Astrocyte (in vitro differentiated cells and primary cell): Measurements from ENCODE around the gene RAB6A. TPM values are rescaled to one million over a fixed set of nuclear protein-coding genes. Genes with fewer than 3 reads are reported as not detected.

Experiments
- DNase-seq: peaks from one replicate; pipeline ENCODE4 v3.0.0-alpha.2; 2010; ENCODE audit warnings: low read depth
- FAIRE-seq: peaks from 2 replicates; lab custom pipeline; 2011; peaks lifted over from hg19 to GRCh38; lab: Jason Lieb, UNC
- H2AFZ ChIP-seq: 2 replicates; pipeline ENCODE4 v1.6.0; 2012; ENCODE audit warnings: low read depth, low read length, inconsistent platforms
- H3K27ac ChIP-seq: 2 replicates; pipeline ENCODE4 v1.5.1; 2011; ENCODE audit warnings: low read depth, low read length, inconsistent platforms
- H3K27me3 ChIP-seq: 2 replicates; pipeline ENCODE4 v1.6.0; 2011; ENCODE audit warnings: low read length, inconsistent platforms; ENCODE audit not compliant: insufficient read depth
- H3K36me3 ChIP-seq: 2 replicates; pipeline ENCODE4 v1.5.1; 2011; ENCODE audit warnings: low read length, inconsistent platforms; ENCODE audit not compliant: insufficient read depth
- H3K4me1 ChIP-seq: 2 replicates; pipeline ENCODE4 v1.5.1; 2011; ENCODE audit warnings: low read length, inconsistent platforms; ENCODE audit not compliant: insufficient read depth
- H3K4me2 ChIP-seq: 2 replicates; pipeline ENCODE4 v1.6.0; 2012; ENCODE audit warnings: low read length, inconsistent platforms
- H3K4me3 ChIP-seq: 2 replicates; pipeline ENCODE4 v1.5.1; 2011; ENCODE audit warnings: low read depth, mild to moderate bottlenecking, low read length, inconsistent platforms; ENCODE audit not compliant: insufficient read depth
- H3K79me2 ChIP-seq: 2 replicates; pipeline ENCODE4 v1.6.0; 2012; ENCODE audit warnings: mild to moderate bottlenecking, low read length, inconsistent platforms; ENCODE audit not compliant: insufficient read depth
- H3K9ac ChIP-seq: 2 replicates; pipeline ENCODE4 v1.6.0; 2012; ENCODE audit warnings: mild to moderate bottlenecking, low read length, inconsistent platforms
- H3K9me3 ChIP-seq: 2 replicates; pipeline ENCODE4 v1.5.1; 2012; ENCODE audit warnings: low read depth, mild to moderate bottlenecking, low read length, inconsistent platforms; ENCODE audit not compliant: insufficient read depth
- H4K20me1 ChIP-seq: 2 replicates; pipeline ENCODE4 v1.6.0; 2012; ENCODE audit warnings: low read length, inconsistent platforms; ENCODE audit not compliant: insufficient read depth
- H3K27ac Mint-ChIP-seq: one replicate; pipeline ENCODE4 v1.8.0; 2021; ENCODE audit warnings: mild to moderate bottlenecking, mixed read lengths; ENCODE audit not compliant: unreplicated experiment
- H3K27me3 Mint-ChIP-seq: one replicate; pipeline ENCODE4 v1.8.0; 2021; ENCODE audit warnings: low read depth, mixed read lengths; ENCODE audit not compliant: unreplicated experiment
- H3K36me3 Mint-ChIP-seq: one replicate; pipeline ENCODE4 v1.8.0; 2021; ENCODE audit warnings: low read depth, mixed read lengths; ENCODE audit not compliant: unreplicated experiment
- H3K4me1 Mint-ChIP-seq: one replicate; pipeline ENCODE4 v1.8.0; 2021; ENCODE audit warnings: low read depth, mixed read lengths; ENCODE audit not compliant: unreplicated experiment
- H3K4me3 Mint-ChIP-seq: one replicate; pipeline ENCODE4 v1.8.0; 2021; ENCODE audit warnings: mild to moderate bottlenecking, moderate library complexity, mixed read lengths; ENCODE audit not compliant: unreplicated experiment
- H3K9me3 Mint-ChIP-seq: one replicate; pipeline ENCODE4 v1.8.0; 2021; ENCODE audit warnings: mild to moderate bottlenecking, mixed read lengths; ENCODE audit not compliant: unreplicated experiment
- CTCF ChIP-seq: IDR thresholded peaks from 2 replicates; pipeline ENCODE4 v1.5.1; 2011; ENCODE audit warnings: low read depth, mild to moderate bottlenecking, inconsistent platforms, low read length, moderate library complexity; ENCODE audit not compliant: insufficient read depth
- EZH2 ChIP-seq: IDR thresholded peaks from 2 replicates; pipeline ENCODE4 v1.6.1; 2012; ENCODE audit warnings: mild to moderate bottlenecking, low read length, inconsistent platforms; ENCODE audit not compliant: insufficient read depth
- total RNA-seq: library from RNA; stranded (reverse); gene quantifications from 2 replicates; pipeline ENCODE4 v1.2.1, GENCODE V29; 2021

Gene RAB6A
- total RNA-seq, 1 donor from 2014 or later, result 185 TPM

- DNase-seq, result no peak
- Histone ChIP-seq H3K27me3 (peaks cover 7% of the 10 kb centered on the region), H3K4me3 (peak overlapping the region; percentile 0), H3K9me3 (no peaks in the 10 kb centered on the region), H3K4me1 (no peaks in the 10 kb centered on the region), H4K20me1 (no peaks in the 10 kb centered on the region), H3K79me2 (no peaks in the 10 kb centered on the region), H3K4me2 (peak overlapping the region; percentile 41), H2AFZ (peak overlapping the region; percentile 26), H3K9ac (no peak overlapping the region), H3K36me3 (no peaks in the 10 kb centered on the region), H3K27ac (no peak overlapping the region)
- H3K4me3 Mint-ChIP-seq, result no peak overlapping the region
- no peaks in the 10 kb centered on the region for H3K9me3 Mint-ChIP-seq
- FAIRE-seq, result no peak
- peaks cover 7% of the 10 kb centered on the region for H3K27me3 Mint-ChIP-seq
- TF ChIP-seq CTCF (no peak), EZH2 (no peak)
- H3K27ac Mint-ChIP-seq, result no peak overlapping the region
- no peaks in the 10 kb centered on the region for H3K36me3 Mint-ChIP-seq
- peaks cover 9% of the 10 kb centered on the region for H3K4me1 Mint-ChIP-seq
Measured at GRCh38 chr11:73645121-73645969, 115.5 kb downstream of the RAB6A start.

- no peak overlapping the region for H3K9ac ChIP-seq
- H3K27ac ChIP-seq, result no peak overlapping the region
- H3K4me2 ChIP-seq, result no peak overlapping the region
- Mint-ChIP-seq H3K36me3 (no peaks in the 10 kb centered on the region), H3K9me3 (no peaks in the 10 kb centered on the region), H3K4me3 (no peak overlapping the region), H3K4me1 (peaks cover 5% of the 10 kb centered on the region), H3K27me3 (peaks cover 10% of the 10 kb centered on the region), H3K27ac (no peak overlapping the region)
- no peak for TF ChIP-seq CTCF
- no peak for TF ChIP-seq EZH2
- H3K4me3 ChIP-seq, result no peak overlapping the region
- no peak for DNase-seq
- no peaks in the 10 kb centered on the region for H3K36me3 ChIP-seq
- no peak overlapping the region for H2AFZ ChIP-seq
- H3K27me3 ChIP-seq, result peaks cover 4% of the 10 kb centered on the region
- H3K9me3 ChIP-seq, result no peaks in the 10 kb centered on the region
- FAIRE-seq, result no peak
- no peaks in the 10 kb centered on the region for H3K4me1 ChIP-seq
- no peaks in the 10 kb centered on the region for H4K20me1 ChIP-seq
- no peaks in the 10 kb centered on the region for H3K79me2 ChIP-seq
Measured at GRCh38 chr11:73641668-73642067, 119.2 kb downstream of the RAB6A start.

- Mint-ChIP-seq H3K4me1 (no peaks in the 10 kb centered on the region), H3K27me3 (peaks cover 6% of the 10 kb centered on the region), H3K36me3 (no peaks in the 10 kb centered on the region), H3K27ac (no peak overlapping the region), H3K4me3 (no peak overlapping the region), H3K9me3 (no peaks in the 10 kb centered on the region)
- no peak for FAIRE-seq
- H3K9me3 ChIP-seq, result no peaks in the 10 kb centered on the region
- H3K4me3 ChIP-seq, result no peak overlapping the region
- H3K79me2 ChIP-seq, result no peaks in the 10 kb centered on the region
- no peak for DNase-seq
- no peaks in the 10 kb centered on the region for H3K36me3 ChIP-seq
- H3K27me3 ChIP-seq, result peaks cover 4% of the 10 kb centered on the region
- H3K27ac ChIP-seq, result no peak overlapping the region
- H3K4me1 ChIP-seq, result no peaks in the 10 kb centered on the region
- no peak overlapping the region for H3K9ac ChIP-seq
- no peaks in the 10 kb centered on the region for H4K20me1 ChIP-seq
- TF ChIP-seq EZH2 (no peak), CTCF (no peak)
- H2AFZ ChIP-seq, result no peak overlapping the region
- H3K4me2 ChIP-seq, result no peak overlapping the region
Measured at GRCh38 chr11:73640592-73640991, 120.3 kb downstream of the RAB6A start.
